GM12878 (cell line): ENCODE results near the gene ANLN. TPM values are rescaled to one million over a fixed set of nuclear protein-coding genes. Genes with fewer than 3 reads are reported as not detected.

Experiments
- ATAC-seq: fragments of 200-7000 bp; cut with Tn5 transposase; 3 replicates; pipeline ENCODE4 v1.9.1; 2020; ENCODE audit warnings: mild to moderate bottlenecking, moderate library complexity
- BruUV-seq: library from RNA; stranded (reverse); fragments of 400-500 nt; replicated peaks from 2 replicates; lab custom pipeline; 2021; lab: Mats Ljungman, UMichigan
- CTCF ChIA-PET: fragments of 300-600 bp; sonication (Branson Sonifier 250); formaldehyde crosslinking; extraction: SDS; loops from one replicate; lab custom pipeline; 2021; ENCODE audit warnings: inconsistent platforms; lab: Yijun Ruan, JAX
- POLR2A ChIA-PET: fragments of 350-600 bp; formaldehyde crosslinking; extraction: SDS; loops from one replicate; lab custom pipeline; 2021; ENCODE audit warnings: inconsistent platforms; lab: Charles Lee
- RAD21 ChIA-PET: fragments of 300-600 bp; sonication (Branson Sonifier 250); formaldehyde crosslinking; loops from one replicate; lab custom pipeline; 2023; ENCODE audit warnings: antibody characterized with exemption; ENCODE audit not compliant: unreplicated experiment; lab: Charles Lee
- SMC1A ChIA-PET: fragments of 300-600 bp; sonication (Branson Sonifier 250); formaldehyde crosslinking; loops from one replicate; lab custom pipeline; 2023; ENCODE audit not compliant: unreplicated experiment, uncharacterized antibody; lab: Charles Lee
- DNase-seq: peaks from one replicate; pipeline ENCODE4 v3.0.0-alpha.2; 2011; ENCODE audit warnings: low read depth, low spot score
- FAIRE-seq: peaks from 3 replicates; lab custom pipeline; 2011; peaks lifted over from hg19 to GRCh38; lab: Jason Lieb, UNC
- H2AFZ ChIP-seq: 2 replicates; pipeline ENCODE4 v1.6.0; 2011; ENCODE audit warnings: low read depth, low read length, control low read depth; ENCODE audit not compliant: control insufficient read depth
- H3K27ac ChIP-seq: 2 replicates; pipeline ENCODE4 v1.5.1; 2011; ENCODE audit warnings: control low read depth; ENCODE audit not compliant: control insufficient read depth, insufficient read depth
- H3K27me3 ChIP-seq, 2 experiments: replicated peaks in 1 of 2; 2 replicates each; pipeline versions ENCODE4 v1.6.0 to v1.6.1; 2011; ENCODE audit warnings: low read length in 1 of 2; ENCODE audit not compliant: control insufficient read depth in 2 of 2, insufficient read depth in 2 of 2
- H3K36me3 ChIP-seq, 2 experiments: 2 replicates each; pipeline ENCODE4 v1.5.1; 2011; ENCODE audit warnings: low read length in 1 of 2; ENCODE audit not compliant: control insufficient read depth in 2 of 2, insufficient read depth in 2 of 2
- H3K4me1 ChIP-seq: 2 replicates; pipeline ENCODE4 v1.6.1; 2011; ENCODE audit warnings: mild to moderate bottlenecking, low read length, moderate library complexity, mixed read lengths; ENCODE audit not compliant: control insufficient read depth, insufficient read depth
- H3K4me2 ChIP-seq: 2 replicates; pipeline ENCODE4 v1.6.0; 2011; ENCODE audit warnings: control low read depth; ENCODE audit not compliant: control insufficient read depth, insufficient read depth
- H3K4me3 ChIP-seq: fragments of 200-600 bp; sonication (generic); 2 replicates; pipeline ENCODE4 v1.5.1; 2016
- H3K79me2 ChIP-seq: 2 replicates; pipeline ENCODE4 v1.6.0; 2011; ENCODE audit warnings: low read length; ENCODE audit not compliant: control insufficient read depth, insufficient read depth
- H3K9ac ChIP-seq: 2 replicates; pipeline ENCODE4 v1.8.0; 2011; ENCODE audit warnings: low read length, control low read depth, mixed read lengths; ENCODE audit not compliant: control insufficient read depth, insufficient read depth
- H3K9me3 ChIP-seq: replicated peaks from 3 replicates; pipeline ENCODE4 v1.5.1; 2011; ENCODE audit warnings: mild to moderate bottlenecking, low read length; ENCODE audit not compliant: control insufficient read depth, insufficient read depth
- H4K20me1 ChIP-seq: 2 replicates; pipeline ENCODE4 v1.6.0; 2011; ENCODE audit not compliant: control insufficient read depth, insufficient read depth
- ASH2L ChIP-seq: fragments of 300-600, 200-600 bp; sonication (generic); IDR thresholded peaks from 2 replicates; pipeline ENCODE4 v1.6.1; 2017; ENCODE audit warnings: low read depth, mild to moderate bottlenecking, borderline replicate concordance
- BHLHE40 ChIP-seq, 2 experiments: fragments of 450-650 bp in 1 of 2; IDR thresholded peaks; 2 replicates each; pipeline ENCODE4 v1.6.1; 2011 to 2017; ENCODE audit warnings: low read depth in 2 of 2, borderline replicate concordance in 1 of 2, improper control_type of control experiment in 1 of 2, low read length in 1 of 2, mild to moderate bottlenecking in 1 of 2
- CHD4 ChIP-seq: fragments of 200-600 bp; sonication (generic); IDR thresholded peaks from 2 replicates; pipeline ENCODE4 v1.6.1; 2016; ENCODE audit warnings: mild to moderate bottlenecking
- MEF2B ChIP-seq: fragments of 450-650 bp; IDR thresholded peaks from 2 replicates; pipeline ENCODE4 v1.6.1; 2018; ENCODE audit warnings: mild to moderate bottlenecking, moderate library complexity; ENCODE audit not compliant: partially characterized antibody, poor library complexity, severe bottlenecking
- MYC ChIP-seq: IDR thresholded peaks from 2 replicates; pipeline ENCODE4 v1.6.1; 2011; ENCODE audit warnings: mild to moderate bottlenecking, low read length, moderate library complexity, inconsistent platforms; ENCODE audit not compliant: insufficient read depth, insufficient replicate concordance, insufficient read length, severe bottlenecking
- PAX5 ChIP-seq: IDR thresholded peaks from 2 replicates; pipeline ENCODE4 v1.6.1; 2011; ENCODE audit warnings: low read depth, low read length, borderline replicate concordance
- POLR2A ChIP-seq: IDR thresholded peaks from 2 replicates; pipeline ENCODE4 v1.6.1; 2011; ENCODE audit warnings: low read depth, mild to moderate bottlenecking, low read length
- RBBP5 ChIP-seq: fragments of 200-600 bp; sonication (generic); conservative IDR thresholded peaks from 2 replicates; pipeline ENCODE4 v1.6.1; 2016
- TAF1 ChIP-seq: IDR thresholded peaks from 2 replicates; pipeline ENCODE4 v1.6.1; 2011; ENCODE audit warnings: mild to moderate bottlenecking, low read depth, low read length, borderline replicate concordance
- ZBED1 ChIP-seq: IDR thresholded peaks from 2 replicates; pipeline ENCODE4 v1.6.1; 2016; ENCODE audit warnings: borderline replicate concordance
- ZBTB11 ChIP-seq: fragments of 450-650 bp; formaldehyde crosslinking; IDR thresholded peaks from 2 replicates; pipeline ENCODE4 v1.5.0; 2022; ENCODE audit warnings: mild to moderate bottlenecking, missing genetic modification characterization
- ZNF274 ChIP-seq: IDR thresholded peaks from one replicate; pipeline ENCODE4 v1.8.0; 2011; ENCODE audit not compliant: insufficient read length, insufficient read depth
- WGBS: methylation state at CpG from one replicate; pipeline ENCODE4 v1.1.6; 2016; ENCODE audit warnings: low lambda C conversion rate; ENCODE audit not compliant: insufficient replicate concordance, insufficient coverage; ENCODE audit errors: missing lambda C conversion rate; 5-methylcytosine and 5-hydroxymethylcytosine counted together
- in situ Hi-C: fragments of 300-500 bp; cut with MboI; formaldehyde crosslinking; loops from 9 replicates; pipeline ENCODE4 v1.14.3; 2018; ENCODE audit warnings: mixed read lengths
- intact Hi-C: fragments of 100-400 bp; cut with micrococcal nuclease; formaldehyde crosslinking; loops from one replicate; pipeline ENCODE4 v1.14.2; 2022; ENCODE audit not compliant: unreplicated experiment
- polyA plus RNA-seq, 11 experiments: library from polyadenylated mRNA; depleted of rRNA in 4 of 11; unstranded in 6 of 11; stranded (reverse) in 5 of 11; fragments of >200 nt; fragmentation: Nextera tagmentation in 4 of 11; fragmentation: Illumina TruSeq in 1 of 11; extraction: Ambion mirVana in 4 of 11; extraction: Trizol in 1 of 11; gene quantifications; 1 replicate in 1 of 11; 2 replicates in 10 of 11; pipeline versions ENCODE4 v1.2.1 to v1.2.3, GENCODE V29; 2011 to 2016; ENCODE audit warnings: inconsistent platforms in 2 of 11, missing spikeins in 2 of 11, low read depth in 1 of 11
- total RNA-seq, 4 experiments: library from RNA; depleted of rRNA in 3 of 4; stranded (reverse); fragments of >200 nt in 3 of 4; fragmentation: Illumina TruSeq in 1 of 4; extraction: Trizol in 1 of 4; gene quantifications; 2 replicates each; pipeline versions ENCODE4 v1.2.1 to v1.2.3, GENCODE V29; 2013 to 2021

The ANLN gene
- total and polyA plus RNA-seq, 10 of the 15 experiments (the other 5 are each of a cell fraction or from before 2014, with no cell fraction given), result 9.5 to 32.1 (median 24.2) TPM

GRCh38 chr7:36475381-36475780 is 85.7 kb downstream of the ANLN start:
- no peak overlapping the region for H3K27ac ChIP-seq
- no peak for TF ChIP-seq ZNF274
- no peak for TF ChIP-seq MEF2B
- no peak for TF ChIP-seq POLR2A
- TF ChIP-seq CHD4, result no peak
- no peak for TF ChIP-seq TAF1
- no peak for TF ChIP-seq PAX5
- no peak for TF ChIP-seq MYC
- no peak for TF ChIP-seq RBBP5
- TF ChIP-seq BHLHE40 (IDR thresholded peaks at IDR 0.05; ENCODE audit: borderline replicate concordance in 1 of 2, low read depth in 2 of 2, low read length in 1 of 2), result no peak
- no peak for TF ChIP-seq ASH2L
- TF ChIP-seq ZBED1, result no peak
- no peak for TF ChIP-seq ZBTB11 (CRISPR knock-in tag)
- SMC1A ChIA-PET, result interaction anchor here (0.6 to 1.3 kb wide), 3 partner anchors 12 to 736 kb away, joined by 3 to 4 read pairs (median 3); no protein-coding TSS in a partner anchor
- 32% methylated on average over 3 of the region's 3 CpGs for WGBS
- intact Hi-C loops (no loop called here), in situ Hi-C loops (no loop called here)
- no peaks in the 10 kb centered on the region for H3K36me3 ChIP-seq
- no peaks in the 10 kb centered on the region; a peak in 1 of 4 replicates for H3K27me3 ChIP-seq
- no peaks in the 10 kb centered on the region for H4K20me1 ChIP-seq
- BruUV-seq, result no TSS peak
- no peaks in the 10 kb centered on the region for H3K4me1 ChIP-seq
- POLR2A ChIA-PET, result no interaction called here
- no peak overlapping the region for H3K4me2 ChIP-seq
- no peak overlapping the region for H2AFZ ChIP-seq
- H3K9me3 ChIP-seq, result no peaks in the 10 kb centered on the region
- RAD21 ChIA-PET, result interaction anchor here (1.2 kb wide), 1 partner anchor 706 kb away, joined by 4 read pairs; no protein-coding TSS in a partner anchor
- CTCF ChIA-PET, result interaction anchor here (1.1 to 6.1 kb wide), 5 partner anchors 34 to 725 kb away, joined by 4 to 29 read pairs (median 7); no protein-coding TSS in a partner anchor
- H3K9ac ChIP-seq, result no peak overlapping the region
- no peak overlapping the region for H3K4me3 ChIP-seq
- H3K79me2 ChIP-seq, result no peaks in the 10 kb centered on the region
- DNase-seq (no peak), ATAC-seq (peak; percentile 59), FAIRE-seq (no peak)
